Testis (tissue), 3 donors: ENCODE data around the gene DMD. TPM values are rescaled to one million over a fixed set of nuclear protein-coding genes. Genes with fewer than 3 reads are reported as not detected.

ENCODE experiments used
- DNase-seq: peaks from one replicate; pipeline ENCODE4 v3.0.0-alpha.2; 2019
- H3K27ac ChIP-seq, 2 donors: fragments of 200-600 bp; sonication (generic); one replicate each; pipeline ENCODE4 v1.5.1; 2019
- H3K27me3 ChIP-seq: fragments of 200-600 bp; sonication (generic); one replicate; pipeline ENCODE4 v1.5.1; 2019
- H3K36me3 ChIP-seq: fragments of 200-600 bp; sonication (generic); one replicate; pipeline ENCODE4 v1.5.1; 2017; ENCODE audit warnings: low read depth; ENCODE audit errors: missing control alignments
- H3K4me1 ChIP-seq: fragments of 200-600 bp; sonication (generic); one replicate; pipeline ENCODE4 v1.5.1; 2019
- H3K4me3 ChIP-seq, 2 donors: fragments of 200-600 bp; sonication (generic); one replicate each; pipeline ENCODE4 v1.5.1; 2017 to 2019
- H3K9me3 ChIP-seq: fragments of 200-600 bp; sonication (generic); one replicate; pipeline ENCODE4 v1.5.1; 2017
- CTCF ChIP-seq, 3 experiments: fragments of 450-650 bp in 2 of 3; fragments of 200-600 bp in 1 of 3; sonication (generic) in 1 of 3; IDR thresholded peaks; one replicate each; pipeline ENCODE4 v1.5.1; 2016 to 2019; ENCODE audit warnings: antibody characterized with exemption in 3 of 3, mild to moderate bottlenecking in 2 of 3, moderate library complexity in 1 of 3
- POLR2A ChIP-seq: fragments of 450-650 bp; IDR thresholded peaks from one replicate; pipeline ENCODE4 v1.6.1; 2017; ENCODE audit warnings: antibody characterized with exemption, mild to moderate bottlenecking, moderate library complexity
- WGBS, 2 donors: methylation state at CpG; one replicate each; pipeline ENCODE4 v1.1.5; 2018; 5-methylcytosine and 5-hydroxymethylcytosine counted together
- intact Hi-C: fragments of 100-400 bp; cut with DNase I; formaldehyde crosslinking; loops from one replicate; pipeline ENCODE4 v1.15.1; 2023; ENCODE audit warnings: low total_unique reads
- polyA plus RNA-seq: library from polyadenylated mRNA; stranded (reverse); fragments of 350-450 nt; fragmentation: Illumina TruSeq; extraction: RNeasy Lipid Tissue Mini Kit (QIAGEN cat#74804); gene quantifications from one replicate; pipeline ENCODE4 v1.2.3, GENCODE V29; 2014; ENCODE audit warnings: low read depth, low replicate concordance; ENCODE audit not compliant: insufficient read depth
- total RNA-seq, 2 donors: library from RNA; depleted of rRNA; stranded (reverse); fragments of >200 nt; gene quantifications; one replicate each; pipeline ENCODE4 v1.2.3, GENCODE V29; 2016

DMD gene
- total and polyA plus RNA-seq, 3 donors from 2014 or later, result 11.3 to 34.1 (median 24.2) TPM

- no peaks in the 10 kb centered on the region for H3K36me3 ChIP-seq
- WGBS, 2 donors, result 65 to 81% methylated on average over 2 of the region's 2 CpGs
- intact Hi-C loops, result no loop called here
- no peaks in the 10 kb centered on the region for H3K4me1 ChIP-seq
- no peak for TF ChIP-seq CTCF (IDR thresholded peaks at IDR 0.05)
- no peak for TF ChIP-seq POLR2A
- H3K27me3 ChIP-seq, result no peaks in the 10 kb centered on the region
- DNase-seq, result no peak
- H3K9me3 ChIP-seq, result no peaks in the 10 kb centered on the region
- H3K4me3 ChIP-seq, result no peak overlapping the region
- no peak overlapping the region for H3K27ac ChIP-seq
Measured at GRCh38 chrX:32873786-32874185, 337.6 kb downstream of the DMD start.

- no peak overlapping the region for H3K4me3 ChIP-seq
- H3K27ac ChIP-seq, result no peak overlapping the region
- H3K27me3 ChIP-seq, result no peaks in the 10 kb centered on the region
- H3K4me1 ChIP-seq, result no peaks in the 10 kb centered on the region
- no peaks in the 10 kb centered on the region for H3K36me3 ChIP-seq
- TF ChIP-seq POLR2A (no peak), CTCF (IDR thresholded peaks at IDR 0.05) (no peak)
- 56 to 63% methylated on average over 3 of the region's 3 CpGs for WGBS, 2 donors
- intact Hi-C loops, result no loop called here
- H3K9me3 ChIP-seq, result no peaks in the 10 kb centered on the region
- DNase-seq, result no peak
Measured at GRCh38 chrX:32871636-32872035, 339.7 kb downstream of the DMD start.

GRCh38 chrX:32868524-32868895, 342.8 kb downstream of the DMD start:
- H3K36me3 ChIP-seq, result no peaks in the 10 kb centered on the region

GRCh38 chrX:32867781-32868523, 343.4 kb downstream of the DMD start:
- Histone ChIP-seq H3K27me3 (no peaks in the 10 kb centered on the region), H3K4me1 (no peaks in the 10 kb centered on the region), H3K4me3 (no peak overlapping the region), H3K27ac (no peak overlapping the region), H3K36me3 (no peaks in the 10 kb centered on the region), H3K9me3 (no peaks in the 10 kb centered on the region)
- WGBS, 2 donors, result 66 to 82% methylated on average over 5 of the region's 17 CpGs
- intact Hi-C loops, result no loop called here
- no peak for DNase-seq
- TF ChIP-seq POLR2A, result no peak

More at GRCh38 chrX:32868524-32868895, 342.8 kb downstream of the DMD start:
- intact Hi-C loops, result no loop called here
- no peaks in the 10 kb centered on the region for H3K9me3 ChIP-seq
- H3K4me3 ChIP-seq, result no peak overlapping the region
- WGBS, 2 donors, result 87% methylated on average over 6 of the region's 6 CpGs; no CpG with 5 or more reads in 1 of the 2 donors
- TF ChIP-seq POLR2A (no peak), CTCF (IDR thresholded peaks at IDR 0.05) (no peak)
- no peak overlapping the region for H3K27ac ChIP-seq
- H3K4me1 ChIP-seq, result no peaks in the 10 kb centered on the region
- DNase-seq, result no peak
- H3K27me3 ChIP-seq, result no peaks in the 10 kb centered on the region

- Histone ChIP-seq H3K4me1 (no peaks in the 10 kb centered on the region), H3K4me3 (no peak overlapping the region), H3K27ac (no peak overlapping the region), H3K27me3 (no peaks in the 10 kb centered on the region), H3K36me3 (no peaks in the 10 kb centered on the region), H3K9me3 (no peaks in the 10 kb centered on the region)
- intact Hi-C loops, result no loop called here
- 73% methylated on average over 1 of the region's 1 CpG; no CpG with 5 or more reads in 1 of the 2 donors for WGBS, 2 donors
- no peak for DNase-seq
- no peak for TF ChIP-seq CTCF (IDR thresholded peaks at IDR 0.05)
- TF ChIP-seq POLR2A, result no peak
Measured at GRCh38 chrX:32852203-32852602, 359.1 kb downstream of the DMD start.
